Measurements from ENCODE around the gene CYTH3.

DNA sequence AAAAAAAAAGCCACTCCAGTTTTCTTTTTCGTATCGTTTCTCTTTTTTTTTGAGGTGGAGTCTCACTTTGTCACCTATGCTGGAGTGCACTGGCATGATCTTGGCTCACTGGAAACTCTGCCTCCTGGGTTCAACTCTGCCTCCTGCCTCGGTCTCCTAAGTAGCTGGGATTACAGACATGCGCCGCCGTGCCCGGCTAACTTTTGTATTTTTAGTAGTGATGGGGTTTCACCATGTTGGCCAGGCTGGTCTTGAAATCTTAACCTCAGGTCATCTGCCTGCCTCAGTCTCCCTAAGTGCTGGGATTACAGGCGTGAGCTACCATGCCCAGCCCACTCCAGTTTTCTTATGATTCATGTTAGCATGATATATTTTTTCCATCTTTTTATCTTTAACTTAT, 148.6 kb downstream of the CYTH3 start:
- TF ChIP-seq, protein P1, sequence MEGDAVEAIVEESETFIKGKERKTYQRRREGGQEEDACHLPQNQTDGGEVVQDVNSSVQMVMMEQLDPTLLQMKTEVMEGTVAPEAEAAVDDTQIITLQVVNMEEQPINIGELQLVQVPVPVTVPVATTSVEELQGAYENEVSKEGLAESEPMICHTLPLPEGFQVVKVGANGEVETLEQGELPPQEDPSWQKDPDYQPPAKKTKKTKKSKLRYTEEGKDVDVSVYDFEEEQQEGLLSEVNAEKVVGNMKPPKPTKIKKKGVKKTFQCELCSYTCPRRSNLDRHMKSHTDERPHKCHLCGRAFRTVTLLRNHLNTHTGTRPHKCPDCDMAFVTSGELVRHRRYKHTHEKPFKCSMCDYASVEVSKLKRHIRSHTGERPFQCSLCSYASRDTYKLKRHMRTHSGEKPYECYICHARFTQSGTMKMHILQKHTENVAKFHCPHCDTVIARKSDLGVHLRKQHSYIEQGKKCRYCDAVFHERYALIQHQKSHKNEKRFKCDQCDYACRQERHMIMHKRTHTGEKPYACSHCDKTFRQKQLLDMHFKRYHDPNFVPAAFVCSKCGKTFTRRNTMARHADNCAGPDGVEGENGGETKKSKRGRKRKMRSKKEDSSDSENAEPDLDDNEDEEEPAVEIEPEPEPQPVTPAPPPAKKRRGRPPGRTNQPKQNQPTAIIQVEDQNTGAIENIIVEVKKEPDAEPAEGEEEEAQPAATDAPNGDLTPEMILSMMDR (conservative IDR thresholded peaks at IDR 0.05; ENCODE audit: low read depth, low read length): no peak
- TF ChIP-seq POLR2A (IDR thresholded peaks at IDR 0.05; ENCODE audit: low read depth, low read length) (no peak), RFX5 (IDR thresholded peaks at IDR 0.05; ENCODE audit: low read depth, low read length) (no peak), FOS (IDR thresholded peaks at IDR 0.05; ENCODE audit: low read depth, low read length) (no peak), RAD21 (IDR thresholded peaks at IDR 0.05; ENCODE audit: low read length) (no peak), RCOR1 (IDR thresholded peaks at IDR 0.05; ENCODE audit: insufficient replicate concordance, low read length) (no peak), CHD1 (IDR thresholded peaks at IDR 0.05; ENCODE audit: low read depth, low read length) (no peak), MAZ (IDR thresholded peaks at IDR 0.05; ENCODE audit: borderline replicate concordance, low read depth, low read length) (no peak), MXI1 (IDR thresholded peaks at IDR 0.05; ENCODE audit: borderline replicate concordance, low read depth, low read length) (no peak), BHLHE40 (IDR thresholded peaks at IDR 0.05; ENCODE audit: low read depth, low read length) (no peak), MAFK (IDR thresholded peaks at IDR 0.05; ENCODE audit: low read depth, low read length) (no peak), SMC3 (IDR thresholded peaks at IDR 0.05; ENCODE audit: low read depth, low read length) (no peak)
- TF ChIP-seq, protein P2, sequence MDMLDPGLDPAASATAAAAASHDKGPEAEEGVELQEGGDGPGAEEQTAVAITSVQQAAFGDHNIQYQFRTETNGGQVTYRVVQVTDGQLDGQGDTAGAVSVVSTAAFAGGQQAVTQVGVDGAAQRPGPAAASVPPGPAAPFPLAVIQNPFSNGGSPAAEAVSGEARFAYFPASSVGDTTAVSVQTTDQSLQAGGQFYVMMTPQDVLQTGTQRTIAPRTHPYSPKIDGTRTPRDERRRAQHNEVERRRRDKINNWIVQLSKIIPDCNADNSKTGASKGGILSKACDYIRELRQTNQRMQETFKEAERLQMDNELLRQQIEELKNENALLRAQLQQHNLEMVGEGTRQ (IDR thresholded peaks at IDR 0.05; ENCODE audit: low read depth, low read length): no peak
